Measurements from ENCODE around the gene COPS9. TPM values are rescaled to one million over a fixed set of nuclear protein-coding genes. Genes with fewer than 3 reads are reported as not detected.

COPS9 gene
- total and polyA plus RNA-seq, 5 donors from 2014 or later = 77.6 to 330 (median 326) TPM

DNA sequence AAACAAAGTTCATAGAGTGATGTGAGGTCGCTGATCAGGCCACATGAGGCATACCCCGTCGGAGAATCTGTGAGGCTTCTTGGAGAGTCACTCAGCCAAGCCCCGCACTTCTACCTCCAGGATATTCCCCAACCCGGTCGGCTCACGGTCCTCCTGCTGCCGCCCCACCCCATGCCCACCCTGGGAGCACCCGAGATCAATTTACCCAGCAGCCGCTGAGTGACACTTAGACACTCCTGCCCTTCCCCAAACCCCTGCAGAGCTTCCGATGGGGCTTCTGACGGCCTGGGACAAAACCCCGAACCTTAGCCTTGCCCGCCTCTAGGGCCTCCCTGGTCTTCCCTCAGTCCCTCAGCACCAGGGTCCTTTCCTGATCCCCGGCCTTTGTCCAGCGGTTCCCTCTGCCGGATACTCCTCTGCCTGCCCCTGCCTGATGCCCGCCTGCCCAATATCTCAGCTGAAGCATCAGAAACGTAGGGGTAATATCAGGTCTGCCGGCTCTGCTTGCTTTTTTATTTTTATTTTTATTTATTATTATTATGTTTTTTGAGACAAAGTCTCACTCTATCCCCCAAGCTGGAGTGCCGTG lies 23.2 kb upstream of the COPS9 start:
- Histone ChIP-seq H3K27me3 (ENCODE audit: control insufficient read depth, insufficient read depth, low read length) (no peaks in the 10 kb centered on the region), H3K27ac (ENCODE audit: insufficient read depth, low read length, poor library complexity, severe bottlenecking) (no peak overlapping the region), H3K4me3 (ENCODE audit: low read depth, low read length) (no peak overlapping the region), H3K4me1 (ENCODE audit: control insufficient read depth, insufficient read depth, low read length, poor library complexity, severe bottlenecking) (no peaks in the 10 kb centered on the region), H3K9me3 (ENCODE audit: control insufficient read depth in 2 of 2, low read length in 2 of 2) (no peaks in the 10 kb centered on the region), H3K36me3 (ENCODE audit: control insufficient read depth, insufficient read depth, low read length) (no peaks in the 10 kb centered on the region)
- Mint-ChIP-seq H3K4me3 (no peak overlapping the region), H3K36me3 (no peaks in the 10 kb centered on the region), H3K4me1 (no peaks in the 10 kb centered on the region), H3K9me3 (peaks cover 0 to 2% (median 0%) of the 10 kb centered on the region in 7 donors), H3K27me3 (no peaks in the 10 kb centered on the region), H3K27ac (no peak overlapping the region)
- ATAC-seq (ENCODE audit: low read depth in 2 of 2) (no peak), DNase-seq (no peak)

GRCh38 chr2:240157147-240157470 lies 21.0 kb upstream of the COPS9 start:
- Histone ChIP-seq H3K27ac (ENCODE audit: insufficient read depth, low read length, poor library complexity, severe bottlenecking) (no peak overlapping the region), H3K4me1 (ENCODE audit: control insufficient read depth, insufficient read depth, low read length, poor library complexity, severe bottlenecking) (no peaks in the 10 kb centered on the region), H3K9me3 (ENCODE audit: control insufficient read depth in 2 of 2, low read length in 2 of 2) (no peaks in the 10 kb centered on the region), H3K27me3 (ENCODE audit: control insufficient read depth, insufficient read depth, low read length) (no peaks in the 10 kb centered on the region), H3K4me3 (ENCODE audit: low read depth, low read length) (no peak overlapping the region), H3K36me3 (ENCODE audit: control insufficient read depth, insufficient read depth, low read length) (no peaks in the 10 kb centered on the region)
- DNase-seq (no peak), ATAC-seq (ENCODE audit: low read depth in 2 of 2) (no peak)
- Mint-ChIP-seq H3K4me3 (no peak overlapping the region), H3K9me3 (peaks cover 0 to 8% (median 0%) of the 10 kb centered on the region in 7 donors), H3K27ac (no peak overlapping the region), H3K27me3 (no peaks in the 10 kb centered on the region), H3K36me3 (no peaks in the 10 kb centered on the region), H3K4me1 (no peaks in the 10 kb centered on the region)

- no peaks in the 10 kb centered on the region for H3K27me3 ChIP-seq (ENCODE audit: control insufficient read depth, insufficient read depth, low read length)
- Mint-ChIP-seq H3K4me1 (no peaks in the 10 kb centered on the region), H3K27ac (no peak overlapping the region), H3K4me3 (no peak overlapping the region), H3K27me3 (peaks cover 4% of the 10 kb centered on the region), H3K36me3 (no peaks in the 10 kb centered on the region), H3K9me3 (peaks cover 0 to 8% (median 0%) of the 10 kb centered on the region in 7 donors)
- no peaks in the 10 kb centered on the region for H3K4me1 ChIP-seq (ENCODE audit: control insufficient read depth, insufficient read depth, low read length, poor library complexity, severe bottlenecking)
- H3K4me3 ChIP-seq (ENCODE audit: low read depth, low read length) = no peak overlapping the region
- DNase-seq (no peak), ATAC-seq (ENCODE audit: low read depth in 2 of 2) (no peak)
- H3K27ac ChIP-seq (ENCODE audit: insufficient read depth, low read length, poor library complexity, severe bottlenecking) = no peak overlapping the region
- no peaks in the 10 kb centered on the region for H3K9me3 ChIP-seq (ENCODE audit: control insufficient read depth in 2 of 2, low read length in 2 of 2)
- no peaks in the 10 kb centered on the region for H3K36me3 ChIP-seq (ENCODE audit: control insufficient read depth, insufficient read depth, low read length)
Measured at GRCh38 chr2:240156435-240157146, 20.5 kb upstream of the COPS9 start.

- Histone ChIP-seq H3K9me3 (ENCODE audit: control insufficient read depth in 2 of 2, low read length in 2 of 2) (no peaks in the 10 kb centered on the region), H3K4me1 (ENCODE audit: control insufficient read depth, insufficient read depth, low read length, poor library complexity, severe bottlenecking) (no peaks in the 10 kb centered on the region), H3K4me3 (ENCODE audit: low read depth, low read length) (no peak overlapping the region), H3K27ac (ENCODE audit: insufficient read depth, low read length, poor library complexity, severe bottlenecking) (no peak overlapping the region), H3K36me3 (ENCODE audit: control insufficient read depth, insufficient read depth, low read length) (no peaks in the 10 kb centered on the region), H3K27me3 (ENCODE audit: control insufficient read depth, insufficient read depth, low read length) (no peaks in the 10 kb centered on the region)
- DNase-seq = no peak
- H3K27me3 Mint-ChIP-seq = peaks cover 4% of the 10 kb centered on the region
- H3K4me3 Mint-ChIP-seq = no peak overlapping the region
- no peak for ATAC-seq (ENCODE audit: low read depth in 2 of 2)
- no peaks in the 10 kb centered on the region for H3K36me3 Mint-ChIP-seq
- no peaks in the 10 kb centered on the region for H3K4me1 Mint-ChIP-seq
- peaks cover 0 to 8% (median 0%) of the 10 kb centered on the region in 7 donors for H3K9me3 Mint-ChIP-seq
- no peak overlapping the region for H3K27ac Mint-ChIP-seq
Measured at GRCh38 chr2:240155745-240156390, 19.8 kb upstream of the COPS9 start.

- no peak overlapping the region for H3K4me3 ChIP-seq (ENCODE audit: low read depth, low read length)
- Mint-ChIP-seq H3K4me1 (no peaks in the 10 kb centered on the region), H3K36me3 (no peaks in the 10 kb centered on the region), H3K4me3 (no peak overlapping the region), H3K27me3 (peaks cover 4% of the 10 kb centered on the region), H3K9me3 (peaks cover 0 to 8% (median 0%) of the 10 kb centered on the region in 7 donors), H3K27ac (no peak overlapping the region)
- H3K9me3 ChIP-seq (ENCODE audit: control insufficient read depth in 2 of 2, low read length in 2 of 2) = no peaks in the 10 kb centered on the region
- no peak for DNase-seq
- H3K27ac ChIP-seq (ENCODE audit: insufficient read depth, low read length, poor library complexity, severe bottlenecking) = no peak overlapping the region
- no peak for ATAC-seq (ENCODE audit: low read depth in 2 of 2)
- H3K27me3 ChIP-seq (ENCODE audit: control insufficient read depth, insufficient read depth, low read length) = no peaks in the 10 kb centered on the region
- no peaks in the 10 kb centered on the region for H3K4me1 ChIP-seq (ENCODE audit: control insufficient read depth, insufficient read depth, low read length, poor library complexity, severe bottlenecking)
- no peaks in the 10 kb centered on the region for H3K36me3 ChIP-seq (ENCODE audit: control insufficient read depth, insufficient read depth, low read length)
Measured at GRCh38 chr2:240155048-240155744, 19.1 kb upstream of the COPS9 start.

GRCh38 chr2:240154606-240155005 lies 18.5 kb upstream of the COPS9 start:
- no peaks in the 10 kb centered on the region for H3K9me3 ChIP-seq (ENCODE audit: control insufficient read depth in 2 of 2, low read length in 2 of 2)
- no peak for DNase-seq
- ATAC-seq (ENCODE audit: low read depth in 2 of 2) = no peak
- peaks cover 0 to 8% (median 0%) of the 10 kb centered on the region in 7 donors for H3K9me3 Mint-ChIP-seq
- no peaks in the 10 kb centered on the region for H3K27me3 ChIP-seq (ENCODE audit: control insufficient read depth, insufficient read depth, low read length)
- no peaks in the 10 kb centered on the region for H3K4me1 ChIP-seq (ENCODE audit: control insufficient read depth, insufficient read depth, low read length, poor library complexity, severe bottlenecking)
- H3K4me3 ChIP-seq (ENCODE audit: low read depth, low read length) = no peak overlapping the region
- no peak overlapping the region for H3K27ac ChIP-seq (ENCODE audit: insufficient read depth, low read length, poor library complexity, severe bottlenecking)
- H3K27me3 Mint-ChIP-seq = peaks cover 4% of the 10 kb centered on the region
- H3K36me3 ChIP-seq (ENCODE audit: control insufficient read depth, insufficient read depth, low read length) = no peaks in the 10 kb centered on the region
- no peak overlapping the region for H3K27ac Mint-ChIP-seq
- H3K4me3 Mint-ChIP-seq = no peak overlapping the region
- no peaks in the 10 kb centered on the region for H3K4me1 Mint-ChIP-seq
- no peaks in the 10 kb centered on the region for H3K36me3 Mint-ChIP-seq

GRCh38 chr2:240153418-240153817 lies 17.3 kb upstream of the COPS9 start:
- Histone ChIP-seq H3K27me3 (ENCODE audit: control insufficient read depth, insufficient read depth, low read length) (no peaks in the 10 kb centered on the region), H3K9me3 (ENCODE audit: control insufficient read depth in 2 of 2, low read length in 2 of 2) (no peaks in the 10 kb centered on the region), H3K4me3 (ENCODE audit: low read depth, low read length) (no peak overlapping the region), H3K36me3 (ENCODE audit: control insufficient read depth, insufficient read depth, low read length) (no peaks in the 10 kb centered on the region), H3K4me1 (ENCODE audit: control insufficient read depth, insufficient read depth, low read length, poor library complexity, severe bottlenecking) (no peaks in the 10 kb centered on the region), H3K27ac (ENCODE audit: insufficient read depth, low read length, poor library complexity, severe bottlenecking) (no peak overlapping the region)
- H3K36me3 Mint-ChIP-seq = no peaks in the 10 kb centered on the region
- H3K4me1 Mint-ChIP-seq = no peaks in the 10 kb centered on the region
- DNase-seq = no peak
- peaks cover 0 to 8% (median 0%) of the 10 kb centered on the region in 7 donors for H3K9me3 Mint-ChIP-seq
- H3K27me3 Mint-ChIP-seq = peaks cover 4% of the 10 kb centered on the region
- H3K4me3 Mint-ChIP-seq = no peak overlapping the region
- no peak for ATAC-seq (ENCODE audit: low read depth in 2 of 2)
- peak overlapping the region in 1 of 3 donors; percentile 60 for H3K27ac Mint-ChIP-seq

Data from CD4-positive, CD25-positive, alpha-beta regulatory T cell (primary cell).